NCI-H128 (cell line): ENCODE measurements around the gene APBA1.

Experiments
- DNase-seq: peaks from one replicate; lab custom pipeline; 2025; ENCODE audit not compliant: unreplicated experiment; lab: John Stamatoyannopoulos, UW

APBA1 gene

DNA sequence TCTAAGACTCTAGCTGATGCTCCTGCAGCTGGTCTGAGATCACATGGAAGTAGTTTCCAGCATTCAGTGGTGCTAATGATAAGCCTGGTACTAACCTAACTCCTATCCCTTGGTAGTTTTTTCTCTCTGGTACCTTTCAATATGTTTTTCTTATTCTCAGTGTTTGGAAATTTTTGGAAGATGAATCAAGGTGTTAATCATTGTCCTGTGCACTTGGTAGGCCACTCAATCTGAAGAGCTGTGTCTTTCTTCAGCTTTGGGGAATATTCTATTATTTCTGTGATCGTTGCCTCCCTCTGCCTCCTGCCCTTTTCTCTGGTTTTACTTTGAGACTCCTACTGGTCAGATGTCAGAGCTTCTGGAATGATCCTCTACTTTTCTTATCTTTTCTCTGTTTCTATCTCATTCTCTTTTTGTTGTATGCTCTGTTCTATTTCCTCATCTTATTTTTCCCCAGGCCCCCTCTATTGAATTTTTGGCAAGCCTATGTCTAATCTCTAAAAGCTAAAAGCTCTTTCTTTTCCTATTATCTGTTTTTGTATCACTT is 136.8 kb downstream of the APBA1 start:
- no peak for DNase-seq

GRCh38 chr9:69532396-69532795 is 139.8 kb downstream of the APBA1 start:
- DNase-seq = peak; percentile 36

DNA sequence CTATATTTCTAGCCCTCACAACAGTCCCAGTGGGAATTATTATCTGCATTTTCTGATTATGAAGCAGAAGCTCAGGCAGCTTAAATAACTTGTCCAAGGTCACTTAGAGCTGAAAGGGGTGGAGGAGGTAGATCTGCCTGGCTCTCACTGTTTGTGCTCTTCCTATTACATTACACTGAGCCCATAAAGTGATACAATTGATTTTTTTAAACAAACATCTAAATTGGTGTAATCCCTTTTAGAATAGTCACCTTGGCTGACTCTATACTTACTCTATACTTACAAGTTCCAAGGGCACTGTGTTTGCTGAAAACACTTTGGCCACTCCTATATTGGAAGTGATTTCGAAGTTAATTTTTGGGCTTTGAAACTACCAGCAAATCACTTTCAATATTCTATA is 144.7 kb downstream of the APBA1 start:
- no peak for DNase-seq

GRCh38 chr9:69526699-69527098 is 145.5 kb downstream of the APBA1 start:
- DNase-seq = no peak

DNA sequence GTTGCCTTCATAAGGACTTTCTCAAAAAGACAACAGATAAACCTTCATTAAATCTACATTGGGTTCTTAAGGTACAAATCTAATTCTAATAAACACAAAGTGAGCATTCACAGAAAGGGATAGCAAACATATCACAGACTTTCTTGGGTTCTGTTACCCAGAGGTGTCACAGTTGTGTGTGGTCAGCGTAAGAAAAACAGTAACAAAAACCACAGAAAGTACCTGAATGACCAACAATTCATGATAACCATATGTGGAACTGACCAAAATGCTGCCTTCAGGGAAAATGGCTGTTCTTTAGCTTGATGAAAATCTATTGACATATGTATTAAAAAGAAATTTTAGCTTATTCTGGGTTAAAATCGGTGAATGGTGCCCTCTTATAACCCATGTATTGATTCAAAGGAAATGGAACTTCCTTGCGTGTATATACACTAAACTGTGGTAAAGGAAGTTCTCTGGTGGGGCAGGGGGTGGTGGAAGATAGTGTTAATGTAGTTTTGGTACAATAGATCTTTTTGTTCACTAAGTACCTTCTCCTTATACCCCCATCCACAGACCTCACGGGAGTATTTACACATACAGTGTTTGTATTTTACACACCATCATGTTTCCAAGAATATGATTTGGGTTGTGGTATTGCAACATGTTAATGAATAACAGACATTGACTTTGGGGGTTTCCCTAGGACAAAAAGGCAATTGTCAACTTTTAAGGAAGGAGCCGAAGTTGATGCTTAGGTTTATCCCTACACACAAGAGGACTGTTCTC is 152.5 kb downstream of the APBA1 start:
- DNase-seq = no peak

GRCh38 chr9:69516353-69517322 is 155.5 kb downstream of the APBA1 start:
- DNase-seq = no peak

DNA sequence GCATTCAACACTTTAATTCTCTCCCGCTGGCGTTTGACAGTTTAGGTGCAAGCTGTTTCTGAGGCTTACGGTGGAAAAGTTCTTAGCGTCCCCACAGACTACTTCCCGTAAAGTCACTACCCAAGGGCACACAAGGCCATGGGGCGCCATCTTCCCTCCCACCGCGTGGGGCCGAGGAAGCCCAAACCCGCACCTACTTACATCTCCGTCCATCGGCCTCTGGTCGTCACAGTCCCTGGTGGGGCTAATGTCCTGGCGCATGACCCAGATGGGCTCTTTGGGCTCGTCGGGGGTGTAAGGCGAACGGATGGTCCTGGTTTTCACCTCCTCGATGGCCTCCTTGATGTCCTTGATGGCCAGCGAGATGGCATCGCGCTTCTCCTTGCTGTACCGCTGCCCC is 156.4 kb downstream of the APBA1 start:
- DNase-seq = no peak

DNA sequence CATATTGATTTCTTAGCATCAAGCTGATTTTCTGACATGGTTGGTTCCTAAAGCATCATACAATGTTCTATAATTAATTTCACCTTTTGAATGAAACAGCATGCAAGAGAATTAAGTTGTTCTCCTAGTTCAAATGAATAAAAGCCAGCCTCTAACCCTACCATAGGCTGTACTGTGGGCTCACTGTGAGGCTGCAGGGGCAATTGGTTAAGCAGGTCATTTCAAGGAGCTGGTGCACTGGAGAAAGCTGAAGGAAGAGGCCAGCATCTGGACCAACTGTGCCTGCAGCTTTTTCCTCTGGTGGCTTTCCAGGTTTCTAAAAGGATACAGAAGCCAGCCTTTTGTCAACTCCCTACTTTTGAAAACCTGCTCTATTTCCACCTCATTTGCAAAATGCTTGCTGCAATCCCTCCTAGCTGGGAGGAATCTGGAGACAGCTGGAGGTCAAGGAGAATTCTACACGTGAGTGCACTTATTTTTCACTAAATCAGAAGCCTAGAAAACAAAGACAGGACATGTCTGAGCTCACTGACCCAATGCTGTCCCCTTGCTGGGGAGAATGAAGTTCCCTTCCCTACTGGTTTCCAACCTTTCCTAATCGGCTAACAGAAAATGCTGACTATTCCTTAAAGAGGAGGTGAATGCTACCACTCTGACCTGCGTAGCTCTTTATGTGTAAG is 158.9 kb downstream of the APBA1 start:
- no peak for DNase-seq

- no peak for DNase-seq
Measured at GRCh38 chr9:69504058-69504457, 168.1 kb downstream of the APBA1 start.

DNA sequence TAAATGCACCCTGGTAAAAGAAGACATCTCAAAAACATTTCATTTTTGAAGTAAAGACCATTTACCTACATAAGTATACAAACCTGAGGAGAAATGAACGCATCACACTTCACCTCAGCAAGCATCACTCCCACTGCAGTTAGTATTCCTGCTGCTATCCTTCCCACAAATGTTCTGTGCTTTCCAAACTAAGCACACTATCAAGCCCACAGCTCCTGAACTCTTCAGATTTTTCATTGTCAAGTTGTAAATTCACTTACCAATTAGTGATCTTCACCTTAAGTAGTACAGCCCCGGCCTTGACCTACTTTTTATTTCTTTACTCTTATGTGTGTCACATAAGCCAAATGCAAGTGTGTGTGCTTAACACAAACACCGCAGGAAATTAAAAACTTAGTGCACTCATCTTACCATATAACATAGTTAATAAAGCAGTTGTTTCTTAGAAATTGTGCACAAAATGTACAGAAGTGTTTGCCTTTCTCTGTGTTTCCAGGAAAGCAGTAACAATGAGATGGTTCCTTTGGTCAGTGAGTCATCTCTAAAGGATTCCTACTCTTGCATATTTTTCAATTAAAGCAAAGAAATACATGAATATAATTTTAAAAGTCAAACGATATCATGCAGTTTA is 169.4 kb downstream of the APBA1 start:
- no peak for DNase-seq

- DNase-seq = no peak
Measured at GRCh38 chr9:69500896-69501295, 171.3 kb downstream of the APBA1 start.

DNA sequence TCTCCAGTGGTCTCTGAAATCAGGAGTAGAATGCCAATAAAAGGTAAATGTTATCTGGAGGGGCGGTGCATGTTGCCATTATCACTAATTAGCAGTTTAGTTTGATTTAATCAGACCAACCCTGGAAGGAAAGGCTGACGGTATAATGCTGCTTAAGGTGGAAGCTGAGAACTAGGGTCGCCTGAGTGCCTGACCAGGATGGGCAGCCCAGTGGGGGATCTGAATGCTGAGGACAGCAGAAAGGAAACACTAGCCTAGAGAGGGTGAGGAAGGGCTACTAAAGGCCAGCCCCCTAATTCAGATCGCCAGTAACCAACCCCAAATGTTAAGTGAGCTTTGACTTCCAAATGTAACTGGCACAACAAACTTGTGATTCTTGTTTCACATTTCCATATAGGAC is 172.2 kb downstream of the APBA1 start:
- DNase-seq = no peak

DNA sequence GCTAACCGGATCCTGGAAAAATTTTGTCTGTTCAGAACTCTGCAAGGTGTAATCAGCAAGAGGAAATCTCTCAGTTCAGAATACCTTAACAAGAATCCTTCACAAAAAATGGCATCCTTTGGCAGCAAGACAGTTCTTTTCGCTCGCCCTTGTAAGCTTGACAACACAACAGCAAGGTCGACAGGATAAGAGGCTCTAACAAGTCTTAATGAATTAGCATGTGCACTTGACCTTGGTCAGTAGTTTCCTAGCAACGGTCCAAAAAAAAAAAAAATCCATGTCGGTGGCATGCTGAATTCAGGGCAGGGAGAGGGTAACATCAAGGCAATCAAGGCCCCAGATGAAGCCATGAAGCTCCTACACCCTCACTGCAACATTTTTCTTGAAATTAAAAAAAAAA is 172.8 kb downstream of the APBA1 start:
- DNase-seq = no peak

- DNase-seq = no peak
Measured at GRCh38 chr9:69498470-69498869, 173.7 kb downstream of the APBA1 start.

- no peak for DNase-seq
Measured at GRCh38 chr9:69497816-69498215, 174.4 kb downstream of the APBA1 start.

DNA sequence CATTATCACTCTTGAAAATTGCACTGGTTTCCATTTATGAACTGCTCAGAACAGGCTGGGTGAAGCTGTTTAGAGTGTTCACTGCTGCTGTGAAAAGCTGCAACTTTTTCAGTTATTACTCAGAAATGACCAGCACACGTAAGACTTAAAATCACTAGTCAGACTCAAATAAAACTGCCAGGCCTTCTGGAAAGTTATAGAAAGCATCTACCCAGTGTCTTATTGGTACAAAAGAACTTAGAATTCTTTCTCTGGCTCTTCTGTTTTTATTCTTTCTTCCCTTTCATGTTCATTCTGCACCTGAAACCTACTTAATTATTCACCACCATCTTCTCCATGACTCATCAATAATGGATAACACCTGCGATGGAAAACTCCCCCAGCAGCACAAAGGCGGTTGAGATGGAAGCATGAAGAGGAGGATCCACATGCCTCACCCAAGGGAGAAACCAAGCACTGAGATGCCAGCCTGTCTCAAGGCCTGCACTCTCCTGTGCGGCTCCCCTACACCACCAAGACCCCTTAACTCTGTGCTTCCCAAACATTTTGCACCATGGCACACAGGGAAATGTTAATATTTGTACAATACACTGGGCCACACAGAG is 175.2 kb downstream of the APBA1 start:
- DNase-seq = no peak

DNA sequence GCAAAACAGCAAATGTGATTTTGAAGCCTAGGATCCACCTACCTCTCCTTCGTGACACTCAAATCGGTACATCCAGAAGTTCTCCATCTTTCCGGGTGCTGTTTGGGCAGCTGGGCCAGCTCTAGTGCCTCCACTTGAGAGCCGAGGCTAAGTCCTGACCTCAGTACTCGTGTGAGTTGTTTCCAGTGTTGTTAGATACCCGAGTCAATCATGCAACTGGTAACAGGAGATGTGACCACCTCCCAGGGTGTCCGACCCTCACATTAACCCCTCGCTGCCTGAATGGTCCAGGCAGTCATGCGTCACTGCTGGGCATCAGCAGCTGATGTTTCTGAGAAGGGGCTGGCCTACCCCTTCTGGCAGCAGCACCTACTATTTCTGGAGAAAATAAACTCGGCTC is 176.9 kb downstream of the APBA1 start:
- no peak for DNase-seq

- no peak for DNase-seq
Measured at GRCh38 chr9:69494763-69495162, 177.4 kb downstream of the APBA1 start.

GRCh38 chr9:69494208-69494607 is 178.0 kb downstream of the APBA1 start:
- no peak for DNase-seq

- no peak for DNase-seq
Measured at GRCh38 chr9:69486498-69486897, 185.7 kb downstream of the APBA1 start.
